ENCODE results near the gene MOBP.

DNA sequence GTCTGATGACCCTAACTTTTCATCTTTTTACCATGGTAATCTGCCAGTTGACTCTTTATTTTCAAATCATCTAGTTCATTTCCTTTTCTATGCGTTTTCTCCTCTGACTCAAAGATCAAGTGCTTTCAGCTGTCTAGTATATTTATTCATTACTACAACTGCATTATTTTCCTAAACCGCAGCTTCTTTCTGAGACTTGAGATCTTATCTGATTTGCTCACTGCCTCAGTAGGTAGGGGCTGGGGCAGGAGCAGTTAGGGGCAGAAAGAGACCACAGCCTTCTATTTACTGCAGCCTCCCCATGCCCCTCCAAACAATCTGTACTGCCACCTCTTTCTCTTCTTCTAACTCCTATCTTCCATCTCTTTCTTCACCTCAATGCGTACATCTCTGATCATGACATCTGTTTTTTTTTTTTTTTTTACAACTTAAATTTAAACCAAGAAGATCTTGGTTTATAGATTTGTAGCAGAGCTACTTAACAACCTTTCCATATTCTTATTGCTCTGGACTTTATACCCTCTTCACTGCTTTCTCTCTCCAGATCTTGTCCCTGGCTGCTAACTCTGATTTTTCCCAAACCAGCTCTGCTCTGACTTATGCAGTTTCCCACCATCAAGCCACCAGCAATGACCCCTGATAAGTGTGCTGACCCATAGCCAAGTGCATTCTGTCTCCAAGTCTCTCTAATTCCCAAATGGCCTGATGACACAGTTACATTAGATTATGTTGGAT is 52.2 kb downstream of the MOBP start:
- TF ChIP-seq, protein P1, sequence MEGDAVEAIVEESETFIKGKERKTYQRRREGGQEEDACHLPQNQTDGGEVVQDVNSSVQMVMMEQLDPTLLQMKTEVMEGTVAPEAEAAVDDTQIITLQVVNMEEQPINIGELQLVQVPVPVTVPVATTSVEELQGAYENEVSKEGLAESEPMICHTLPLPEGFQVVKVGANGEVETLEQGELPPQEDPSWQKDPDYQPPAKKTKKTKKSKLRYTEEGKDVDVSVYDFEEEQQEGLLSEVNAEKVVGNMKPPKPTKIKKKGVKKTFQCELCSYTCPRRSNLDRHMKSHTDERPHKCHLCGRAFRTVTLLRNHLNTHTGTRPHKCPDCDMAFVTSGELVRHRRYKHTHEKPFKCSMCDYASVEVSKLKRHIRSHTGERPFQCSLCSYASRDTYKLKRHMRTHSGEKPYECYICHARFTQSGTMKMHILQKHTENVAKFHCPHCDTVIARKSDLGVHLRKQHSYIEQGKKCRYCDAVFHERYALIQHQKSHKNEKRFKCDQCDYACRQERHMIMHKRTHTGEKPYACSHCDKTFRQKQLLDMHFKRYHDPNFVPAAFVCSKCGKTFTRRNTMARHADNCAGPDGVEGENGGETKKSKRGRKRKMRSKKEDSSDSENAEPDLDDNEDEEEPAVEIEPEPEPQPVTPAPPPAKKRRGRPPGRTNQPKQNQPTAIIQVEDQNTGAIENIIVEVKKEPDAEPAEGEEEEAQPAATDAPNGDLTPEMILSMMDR (IDR thresholded peaks at IDR 0.05) = no peak
- TF ChIP-seq POLR2A (IDR thresholded peaks at IDR 0.05) = no peak

Measured in Peyer's patch (tissue), 4 donors.